HEK293 (cell line): ENCODE measurements around the gene STC2.

Source experiments
- CTCF ChIA-PET: fragments of 350-600 bp; formaldehyde crosslinking; extraction: SDS; loops from one replicate; lab custom pipeline; 2021; ENCODE audit warnings: antibody characterized with exemption; lab: Yijun Ruan, JAX
- POLR2A ChIA-PET: fragments of 300-600 bp; formaldehyde crosslinking; extraction: SDS; loops from one replicate; lab custom pipeline; 2020; ENCODE audit warnings: antibody characterized with exemption, inconsistent platforms; lab: Yijun Ruan, JAX
- H3K27ac ChIP-seq: fragments of 200-500 bp; sonication (Bioruptor generic); 2 replicates; pipeline ENCODE4 v1.5.1; 2014; ENCODE audit warnings: low read depth, low read length, control low read depth, inconsistent platforms; ENCODE audit errors: extremely low read depth
- H3K36me3 ChIP-seq, 2 experiments: fragments of 200-500 bp in 1 of 2; sonication (Bioruptor generic) in 1 of 2; 1 replicate in 1 of 2; 2 replicates in 1 of 2; pipeline ENCODE4 v1.5.1; 2014 to 2017; ENCODE audit warnings: inconsistent platforms in 2 of 2, low read length in 2 of 2; ENCODE audit not compliant: control insufficient read depth in 2 of 2, insufficient read depth in 1 of 2
- H3K4me1 ChIP-seq: fragments of 200-500 bp; sonication (Bioruptor generic); 2 replicates; pipeline ENCODE4 v1.5.1; 2014; ENCODE audit warnings: mild to moderate bottlenecking, low read length, inconsistent platforms; ENCODE audit not compliant: control insufficient read depth, insufficient read depth
- H3K4me3 ChIP-seq: 2 replicates; pipeline ENCODE4 v1.5.1; 2011; ENCODE audit warnings: low read depth, mild to moderate bottlenecking, control low read depth, low read length, moderate library complexity
- H3K9me3 ChIP-seq: fragments of 200-500 bp; sonication (Bioruptor generic); 2 replicates; pipeline ENCODE4 v1.5.1; 2014; ENCODE audit warnings: low read depth, low read length, inconsistent platforms; ENCODE audit not compliant: control insufficient read depth, insufficient read depth
- INSM2 ChIP-seq: fragments of 450-650 bp; formaldehyde crosslinking; IDR thresholded peaks from 2 replicates; pipeline ENCODE4 v1.5.1; 2016; ENCODE audit warnings: missing biosample characterization, missing genetic modification characterization
- MYNN ChIP-seq: fragments of 450-650 bp; formaldehyde crosslinking; IDR thresholded peaks from 2 replicates; pipeline ENCODE4 v1.5.1; 2016; ENCODE audit warnings: missing biosample characterization, missing genetic modification characterization, borderline replicate concordance
- TRIM28 ChIP-seq: IDR thresholded peaks from 2 replicates; pipeline ENCODE4 v1.6.1; 2011; ENCODE audit warnings: low read length, control low read depth, borderline replicate concordance
- ZBTB20 ChIP-seq: fragments of 450-650 bp; formaldehyde crosslinking; IDR thresholded peaks from 2 replicates; pipeline ENCODE4 v1.5.1; 2016; ENCODE audit warnings: missing biosample characterization, missing genetic modification characterization
- ZBTB7A ChIP-seq: fragments of 450-650 bp; formaldehyde crosslinking; IDR thresholded peaks from 2 replicates; pipeline ENCODE4 v1.5.1; 2016; ENCODE audit warnings: low read depth, missing biosample characterization, missing genetic modification characterization
- ZFP37 ChIP-seq: fragments of 450-650 bp; formaldehyde crosslinking; IDR thresholded peaks from 2 replicates; pipeline ENCODE4 v1.5.1; 2016; ENCODE audit warnings: missing biosample characterization, missing genetic modification characterization
- ZFP41 ChIP-seq: fragments of 450-650 bp; formaldehyde crosslinking; IDR thresholded peaks from 2 replicates; pipeline ENCODE4 v1.5.1; 2016; ENCODE audit warnings: missing biosample characterization, missing genetic modification characterization, borderline replicate concordance
- ZIC2 ChIP-seq: fragments of 450-650 bp; formaldehyde crosslinking; IDR thresholded peaks from 2 replicates; pipeline ENCODE4 v1.5.1; 2016; ENCODE audit warnings: missing biosample characterization, missing genetic modification characterization
- ZNF132 ChIP-seq: fragments of 450-650 bp; formaldehyde crosslinking; IDR thresholded peaks from 2 replicates; pipeline ENCODE4 v1.5.1; 2017; ENCODE audit warnings: missing biosample characterization, missing genetic modification characterization, borderline replicate concordance
- ZNF24 ChIP-seq: fragments of 450-650 bp; formaldehyde crosslinking; IDR thresholded peaks from 2 replicates; pipeline ENCODE4 v1.5.1; 2016; ENCODE audit warnings: missing biosample characterization, missing genetic modification characterization
- ZNF341 ChIP-seq: fragments of 450-650 bp; formaldehyde crosslinking; IDR thresholded peaks from 2 replicates; pipeline ENCODE4; 2016; ENCODE audit warnings: low read depth, missing biosample characterization, missing genetic modification characterization
- ZNF433 ChIP-seq: fragments of 450-650 bp; formaldehyde crosslinking; IDR thresholded peaks from 2 replicates; pipeline ENCODE4 v1.5.1; 2016; ENCODE audit warnings: missing biosample characterization, missing genetic modification characterization, low read depth
- ZNF473 ChIP-seq: fragments of 450-650 bp; formaldehyde crosslinking; IDR thresholded peaks from 2 replicates; pipeline ENCODE4 v1.5.1; 2017; ENCODE audit warnings: missing biosample characterization, missing genetic modification characterization
- ZNF645 ChIP-seq: fragments of 450-650 bp; formaldehyde crosslinking; IDR thresholded peaks from 2 replicates; pipeline ENCODE4; 2016; ENCODE audit warnings: missing biosample characterization, missing genetic modification characterization
- ZNF76 ChIP-seq: fragments of 450-650 bp; formaldehyde crosslinking; IDR thresholded peaks from 2 replicates; pipeline ENCODE4; 2016; ENCODE audit warnings: low read depth, missing biosample characterization, missing genetic modification characterization, borderline replicate concordance
- TF ChIP-seq, protein P1 (sequence below): fragments of 450-650 bp; formaldehyde crosslinking; IDR thresholded peaks from 2 replicates; pipeline ENCODE4 v1.5.1; 2016; ENCODE audit warnings: missing biosample characterization, missing genetic modification characterization
- TF ChIP-seq, protein P2 (sequence below): fragments of 450-650 bp; formaldehyde crosslinking; conservative IDR thresholded peaks from 2 replicates; pipeline ENCODE4 v1.5.1; 2016; ENCODE audit warnings: low read depth, missing biosample characterization, missing genetic modification characterization
- TF ChIP-seq, protein P3 (sequence below): fragments of 450-650 bp; formaldehyde crosslinking; IDR thresholded peaks from 2 replicates; pipeline ENCODE4 v1.5.1; 2016; ENCODE audit warnings: missing biosample characterization, missing genetic modification characterization

The STC2 gene

GRCh38 chr5:173294673-173295320 is 33.4 kb downstream of the STC2 start:
- H3K4me3 ChIP-seq: no peak overlapping the region
- CTCF ChIA-PET: interaction anchor here (0.7 to 9.9 kb wide), 32 partner anchors 8 to 1263 kb away, joined by 3 to 212 read pairs (median 4); partner anchors contain the start of genes BOD1 and STC2
- TF ChIP-seq MYNN (no peak), ZNF341 (tag by site-specific recombination) (peak; percentile 57)
- POLR2A ChIA-PET: interaction anchor here (3.0 to 6.7 kb wide), 2 partner anchors 22 to 35 kb away, joined by 20 to 60 read pairs; partner anchors contain the start of gene STC2
- no peak overlapping the region for H3K27ac ChIP-seq
- no peaks in the 10 kb centered on the region for H3K9me3 ChIP-seq
- H3K4me1 ChIP-seq: peaks cover 4% of the 10 kb centered on the region; the same call in 1 of the 2 replicates
- no peaks in the 10 kb centered on the region for H3K36me3 ChIP-seq

GRCh38 chr5:173293817-173294672 is 34.2 kb downstream of the STC2 start:
- POLR2A ChIA-PET: interaction anchor here (3.0 to 6.7 kb wide), 2 partner anchors 23 to 35 kb away, joined by 20 to 60 read pairs; partner anchors contain the start of gene STC2
- Histone ChIP-seq H3K27ac (no peak overlapping the region), H3K4me3 (no peak overlapping the region), H3K36me3 (no peaks in the 10 kb centered on the region), H3K4me1 (peaks cover 4% of the 10 kb centered on the region; the same call in 1 of the 2 replicates), H3K9me3 (no peaks in the 10 kb centered on the region)
- CTCF ChIA-PET: interaction anchor here (0.6 to 9.9 kb wide), 38 partner anchors 9 to 1264 kb away, joined by 3 to 212 read pairs (median 4); partner anchors contain the start of genes BOD1 and STC2
- TF ChIP-seq ZNF433 (tag by site-specific recombination) (no peak), ZFP41 (no peak), TRIM28 (peak; percentile 31; the same call in 1 of the 2 replicates), ZFP37 (peak; percentile 25; the same call in 1 of the 2 replicates), INSM2 (tag by site-specific recombination) (no peak), ZBTB20 (tag by site-specific recombination) (no peak), ZNF132 (tag by site-specific recombination) (no peak), ZNF24 (tag by site-specific recombination) (no peak), ZNF76 (no peak; the same call in 1 of the 2 replicates), ZIC2 (peak; percentile 78), ZNF473 (tag by site-specific recombination) (no peak), ZNF645 (tag by site-specific recombination) (no peak), ZBTB7A (no peak)
- TF ChIP-seq, protein P1, sequence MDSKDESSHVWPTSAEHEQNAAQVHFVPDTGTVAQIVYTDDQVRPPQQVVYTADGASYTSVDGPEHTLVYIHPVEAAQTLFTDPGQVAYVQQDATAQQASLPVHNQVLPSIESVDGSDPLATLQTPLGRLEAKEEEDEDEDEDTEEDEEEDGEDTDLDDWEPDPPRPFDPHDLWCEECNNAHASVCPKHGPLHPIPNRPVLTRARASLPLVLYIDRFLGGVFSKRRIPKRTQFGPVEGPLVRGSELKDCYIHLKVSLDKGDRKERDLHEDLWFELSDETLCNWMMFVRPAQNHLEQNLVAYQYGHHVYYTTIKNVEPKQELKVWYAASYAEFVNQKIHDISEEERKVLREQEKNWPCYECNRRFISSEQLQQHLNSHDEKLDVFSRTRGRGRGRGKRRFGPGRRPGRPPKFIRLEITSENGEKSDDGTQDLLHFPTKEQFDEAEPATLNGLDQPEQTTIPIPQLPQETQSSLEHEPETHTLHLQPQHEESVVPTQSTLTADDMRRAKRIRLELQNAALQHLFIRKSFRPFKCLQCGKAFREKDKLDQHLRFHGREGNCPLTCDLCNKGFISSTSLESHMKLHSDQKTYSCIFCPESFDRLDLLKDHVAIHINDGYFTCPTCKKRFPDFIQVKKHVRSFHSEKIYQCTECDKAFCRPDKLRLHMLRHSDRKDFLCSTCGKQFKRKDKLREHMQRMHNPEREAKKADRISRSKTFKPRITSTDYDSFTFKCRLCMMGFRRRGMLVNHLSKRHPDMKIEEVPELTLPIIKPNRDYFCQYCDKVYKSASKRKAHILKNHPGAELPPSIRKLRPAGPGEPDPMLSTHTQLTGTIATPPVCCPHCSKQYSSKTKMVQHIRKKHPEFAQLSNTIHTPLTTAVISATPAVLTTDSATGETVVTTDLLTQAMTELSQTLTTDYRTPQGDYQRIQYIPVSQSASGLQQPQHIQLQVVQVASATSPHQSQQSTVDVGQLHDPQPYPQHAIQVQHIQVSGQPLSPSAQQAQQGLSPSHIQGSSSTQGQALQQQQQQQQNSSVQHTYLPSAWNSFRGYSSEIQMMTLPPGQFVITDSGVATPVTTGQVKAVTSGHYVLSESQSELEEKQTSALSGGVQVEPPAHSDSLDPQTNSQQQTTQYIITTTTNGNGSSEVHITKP: peak; percentile 62
- TF ChIP-seq, protein P2, sequence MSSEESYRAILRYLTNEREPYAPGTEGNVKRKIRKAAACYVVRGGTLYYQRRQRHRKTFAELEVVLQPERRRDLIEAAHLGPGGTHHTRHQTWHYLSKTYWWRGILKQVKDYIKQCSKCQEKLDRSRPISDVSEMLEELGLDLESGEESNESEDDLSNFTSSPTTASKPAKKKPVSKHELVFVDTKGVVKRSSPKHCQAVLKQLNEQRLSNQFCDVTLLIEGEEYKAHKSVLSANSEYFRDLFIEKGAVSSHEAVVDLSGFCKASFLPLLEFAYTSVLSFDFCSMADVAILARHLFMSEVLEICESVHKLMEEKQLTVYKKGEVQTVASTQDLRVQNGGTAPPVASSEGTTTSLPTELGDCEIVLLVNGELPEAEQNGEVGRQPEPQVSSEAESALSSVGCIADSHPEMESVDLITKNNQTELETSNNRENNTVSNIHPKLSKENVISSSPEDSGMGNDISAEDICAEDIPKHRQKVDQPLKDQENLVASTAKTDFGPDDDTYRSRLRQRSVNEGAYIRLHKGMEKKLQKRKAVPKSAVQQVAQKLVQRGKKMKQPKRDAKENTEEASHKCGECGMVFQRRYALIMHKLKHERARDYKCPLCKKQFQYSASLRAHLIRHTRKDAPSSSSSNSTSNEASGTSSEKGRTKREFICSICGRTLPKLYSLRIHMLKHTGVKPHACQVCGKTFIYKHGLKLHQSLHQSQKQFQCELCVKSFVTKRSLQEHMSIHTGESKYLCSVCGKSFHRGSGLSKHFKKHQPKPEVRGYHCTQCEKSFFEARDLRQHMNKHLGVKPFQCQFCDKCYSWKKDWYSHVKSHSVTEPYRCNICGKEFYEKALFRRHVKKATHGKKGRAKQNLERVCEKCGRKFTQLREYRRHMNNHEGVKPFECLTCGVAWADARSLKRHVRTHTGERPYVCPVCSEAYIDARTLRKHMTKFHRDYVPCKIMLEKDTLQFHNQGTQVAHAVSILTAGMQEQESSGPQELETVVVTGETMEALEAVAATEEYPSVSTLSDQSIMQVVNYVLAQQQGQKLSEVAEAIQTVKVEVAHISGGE: no peak
- TF ChIP-seq, protein P3, sequence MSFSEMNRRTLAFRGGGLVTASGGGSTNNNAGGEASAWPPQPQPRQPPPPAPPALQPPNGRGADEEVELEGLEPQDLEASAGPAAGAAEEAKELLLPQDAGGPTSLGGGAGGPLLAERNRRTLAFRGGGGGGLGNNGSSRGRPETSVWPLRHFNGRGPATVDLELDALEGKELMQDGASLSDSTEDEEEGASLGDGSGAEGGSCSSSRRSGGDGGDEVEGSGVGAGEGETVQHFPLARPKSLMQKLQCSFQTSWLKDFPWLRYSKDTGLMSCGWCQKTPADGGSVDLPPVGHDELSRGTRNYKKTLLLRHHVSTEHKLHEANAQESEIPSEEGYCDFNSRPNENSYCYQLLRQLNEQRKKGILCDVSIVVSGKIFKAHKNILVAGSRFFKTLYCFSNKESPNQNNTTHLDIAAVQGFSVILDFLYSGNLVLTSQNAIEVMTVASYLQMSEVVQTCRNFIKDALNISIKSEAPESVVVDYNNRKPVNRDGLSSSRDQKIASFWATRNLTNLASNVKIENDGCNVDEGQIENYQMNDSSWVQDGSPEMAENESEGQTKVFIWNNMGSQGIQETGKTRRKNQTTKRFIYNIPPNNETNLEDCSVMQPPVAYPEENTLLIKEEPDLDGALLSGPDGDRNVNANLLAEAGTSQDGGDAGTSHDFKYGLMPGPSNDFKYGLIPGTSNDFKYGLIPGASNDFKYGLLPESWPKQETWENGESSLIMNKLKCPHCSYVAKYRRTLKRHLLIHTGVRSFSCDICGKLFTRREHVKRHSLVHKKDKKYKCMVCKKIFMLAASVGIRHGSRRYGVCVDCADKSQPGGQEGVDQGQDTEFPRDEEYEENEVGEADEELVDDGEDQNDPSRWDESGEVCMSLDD: no peak
